ENCODE measurements around the gene NAXE.

DNA sequence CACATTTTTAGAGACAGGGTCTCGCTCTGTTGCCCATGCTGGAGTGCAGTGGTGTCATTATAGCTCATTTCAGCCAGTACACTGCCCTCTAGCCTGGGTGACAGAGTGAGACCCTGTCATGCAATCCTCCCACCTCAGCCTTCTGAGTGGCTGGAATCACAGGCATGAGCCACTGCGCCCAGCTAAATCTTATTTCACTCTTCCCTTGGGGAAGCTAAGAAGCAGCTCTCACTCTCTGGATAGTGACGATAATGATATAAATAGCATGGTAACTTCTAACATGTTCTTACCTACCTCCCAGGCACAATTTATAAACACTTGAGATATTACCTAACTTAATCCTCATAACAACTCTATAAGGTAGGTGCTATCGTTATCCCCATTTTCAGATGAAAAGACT lies 44.1 kb upstream of the NAXE start:
- TF ChIP-seq, protein P1, sequence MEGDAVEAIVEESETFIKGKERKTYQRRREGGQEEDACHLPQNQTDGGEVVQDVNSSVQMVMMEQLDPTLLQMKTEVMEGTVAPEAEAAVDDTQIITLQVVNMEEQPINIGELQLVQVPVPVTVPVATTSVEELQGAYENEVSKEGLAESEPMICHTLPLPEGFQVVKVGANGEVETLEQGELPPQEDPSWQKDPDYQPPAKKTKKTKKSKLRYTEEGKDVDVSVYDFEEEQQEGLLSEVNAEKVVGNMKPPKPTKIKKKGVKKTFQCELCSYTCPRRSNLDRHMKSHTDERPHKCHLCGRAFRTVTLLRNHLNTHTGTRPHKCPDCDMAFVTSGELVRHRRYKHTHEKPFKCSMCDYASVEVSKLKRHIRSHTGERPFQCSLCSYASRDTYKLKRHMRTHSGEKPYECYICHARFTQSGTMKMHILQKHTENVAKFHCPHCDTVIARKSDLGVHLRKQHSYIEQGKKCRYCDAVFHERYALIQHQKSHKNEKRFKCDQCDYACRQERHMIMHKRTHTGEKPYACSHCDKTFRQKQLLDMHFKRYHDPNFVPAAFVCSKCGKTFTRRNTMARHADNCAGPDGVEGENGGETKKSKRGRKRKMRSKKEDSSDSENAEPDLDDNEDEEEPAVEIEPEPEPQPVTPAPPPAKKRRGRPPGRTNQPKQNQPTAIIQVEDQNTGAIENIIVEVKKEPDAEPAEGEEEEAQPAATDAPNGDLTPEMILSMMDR (IDR thresholded peaks at IDR 0.05; ENCODE audit: low read length): no peak
- no peak for TF ChIP-seq EZH2phosphoT487 (IDR thresholded peaks at IDR 0.05; ENCODE audit: low read length)

Data from MM.1S (cell line).